ENCODE results near the gene XKR8. TPM values are rescaled to one million over a fixed set of nuclear protein-coding genes. Genes with fewer than 3 reads are reported as not detected.
A peak's percentile ranks its signal among the peaks of the same experiment; 100 is the strongest.

Gene XKR8, protein sequence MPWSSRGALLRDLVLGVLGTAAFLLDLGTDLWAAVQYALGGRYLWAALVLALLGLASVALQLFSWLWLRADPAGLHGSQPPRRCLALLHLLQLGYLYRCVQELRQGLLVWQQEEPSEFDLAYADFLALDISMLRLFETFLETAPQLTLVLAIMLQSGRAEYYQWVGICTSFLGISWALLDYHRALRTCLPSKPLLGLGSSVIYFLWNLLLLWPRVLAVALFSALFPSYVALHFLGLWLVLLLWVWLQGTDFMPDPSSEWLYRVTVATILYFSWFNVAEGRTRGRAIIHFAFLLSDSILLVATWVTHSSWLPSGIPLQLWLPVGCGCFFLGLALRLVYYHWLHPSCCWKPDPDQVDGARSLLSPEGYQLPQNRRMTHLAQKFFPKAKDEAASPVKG
- total RNA-seq (2014; rRNA removed; shearing (Covaris generic)) (0.38 and 0.75 TPM in 2 replicates), total RNA-seq (2022) (0.70 and 2.3 TPM in 2 replicates), Bru-seq, nascent RNA (percentile 23 among the genes with signal in this experiment), BruChase-seq, experiment 1, labeled RNA remaining after a 6-hour chase (percentile 24 among the genes with signal in this experiment), BruChase-seq, experiment 2, labeled RNA remaining after a 2-hour chase (percentile 30 among the genes with signal in this experiment)
- long read RNA-seq, partial matches to known transcripts, result 0 of 45 reads
- long read RNA-seq, other reads (novel, unspliced or antisense), result 42 of 45 reads

DNA sequence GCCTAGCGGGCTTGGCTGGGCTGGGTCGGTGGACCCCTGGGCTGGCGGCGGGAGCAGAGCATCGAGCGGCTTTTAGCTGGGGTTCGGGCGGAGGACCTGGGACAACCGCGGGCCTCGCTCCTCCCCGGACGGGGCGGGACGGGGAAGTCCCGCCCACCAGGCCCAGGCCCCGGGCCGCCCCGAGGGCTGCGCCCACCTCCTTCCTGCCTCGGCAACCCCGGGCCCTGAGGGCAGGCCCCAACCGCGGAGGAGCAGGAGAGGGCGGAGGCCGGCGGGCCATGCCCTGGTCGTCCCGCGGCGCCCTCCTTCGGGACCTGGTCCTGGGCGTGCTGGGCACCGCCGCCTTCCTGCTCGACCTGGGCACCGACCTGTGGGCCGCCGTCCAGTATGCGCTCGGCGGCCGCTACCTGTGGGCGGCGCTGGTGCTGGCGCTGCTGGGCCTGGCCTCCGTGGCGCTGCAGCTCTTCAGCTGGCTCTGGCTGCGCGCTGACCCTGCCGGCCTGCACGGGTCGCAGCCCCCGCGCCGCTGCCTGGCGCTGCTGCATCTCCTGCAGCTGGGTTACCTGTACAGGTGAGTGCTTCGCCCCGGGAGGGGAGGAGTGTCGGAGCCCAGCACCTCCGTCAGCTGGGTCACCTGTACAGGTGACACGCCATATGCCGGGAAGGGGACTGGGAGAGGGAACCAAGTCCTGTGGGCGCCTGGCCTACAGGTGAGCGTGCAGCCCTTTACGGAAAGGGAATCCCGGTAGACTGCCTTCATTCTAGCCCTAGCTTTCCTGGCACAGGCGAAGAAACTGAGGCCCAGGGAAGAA is at the start of gene XKR8:
XKR8 (plus strand) TSS at position 182 of the 812 bp plus-strand sequence; CDS start at position 279, 97 bp downstream.
- intact Hi-C loops (cut with micrococcal nuclease; ENCODE audit: unreplicated experiment), result no loop called here
- Histone ChIP-seq H4K20me1 (ENCODE audit: insufficient read depth, low read length) (no peaks in the 10 kb centered on the region), H2AFZ (ENCODE audit: low read length) (peak within 1 kb of the TSS; percentile 74; the same call in 1 of the 2 replicates), H3K4me1 (ENCODE audit: insufficient read depth, low read length, poor library complexity, severe bottlenecking) (peaks cover 9% of the 10 kb centered on the region), H3K4me3 (ENCODE audit: low read depth, low read length, poor library complexity, severe bottlenecking) (peak within 1 kb of the TSS; percentile 63), H3K27ac (ENCODE audit: low read depth, low read length, poor library complexity, severe bottlenecking) (no peak within 1 kb of the TSS), H3K9me3 (ENCODE audit: low read length) (no peaks in the 10 kb centered on the region), H3K9me2 (ENCODE audit: insufficient read depth, low read length) (no peaks in the 10 kb centered on the region), H3K79me2 (ENCODE audit: insufficient read depth, low read depth, low read length) (no peaks in the 10 kb centered on the region), H3K4me2 (ENCODE audit: low read length) (peak within 1 kb of the TSS; percentile 79), H3K36me3 (ENCODE audit: insufficient read depth, low read length) (no peaks in the 10 kb centered on the region)
- CTCF ChIA-PET (ENCODE audit: unreplicated experiment), result no interaction called here
- no TSS peak for BruUV-seq (replicated peaks)
- DNase-seq (ENCODE audit: low spot score), result peak; percentile 69
- no peak for TF ChIP-seq EZH2phosphoT487 (IDR thresholded peaks at IDR 0.05; ENCODE audit: borderline replicate concordance, low read depth, low read length)
- TF ChIP-seq, protein P1, sequence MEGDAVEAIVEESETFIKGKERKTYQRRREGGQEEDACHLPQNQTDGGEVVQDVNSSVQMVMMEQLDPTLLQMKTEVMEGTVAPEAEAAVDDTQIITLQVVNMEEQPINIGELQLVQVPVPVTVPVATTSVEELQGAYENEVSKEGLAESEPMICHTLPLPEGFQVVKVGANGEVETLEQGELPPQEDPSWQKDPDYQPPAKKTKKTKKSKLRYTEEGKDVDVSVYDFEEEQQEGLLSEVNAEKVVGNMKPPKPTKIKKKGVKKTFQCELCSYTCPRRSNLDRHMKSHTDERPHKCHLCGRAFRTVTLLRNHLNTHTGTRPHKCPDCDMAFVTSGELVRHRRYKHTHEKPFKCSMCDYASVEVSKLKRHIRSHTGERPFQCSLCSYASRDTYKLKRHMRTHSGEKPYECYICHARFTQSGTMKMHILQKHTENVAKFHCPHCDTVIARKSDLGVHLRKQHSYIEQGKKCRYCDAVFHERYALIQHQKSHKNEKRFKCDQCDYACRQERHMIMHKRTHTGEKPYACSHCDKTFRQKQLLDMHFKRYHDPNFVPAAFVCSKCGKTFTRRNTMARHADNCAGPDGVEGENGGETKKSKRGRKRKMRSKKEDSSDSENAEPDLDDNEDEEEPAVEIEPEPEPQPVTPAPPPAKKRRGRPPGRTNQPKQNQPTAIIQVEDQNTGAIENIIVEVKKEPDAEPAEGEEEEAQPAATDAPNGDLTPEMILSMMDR (conservative IDR thresholded peaks at IDR 0.05; ENCODE audit: low read length), result peak; percentile 35; the same call in 1 of the 2 replicates
- POLR2A ChIA-PET, result no interaction called here

DNA sequence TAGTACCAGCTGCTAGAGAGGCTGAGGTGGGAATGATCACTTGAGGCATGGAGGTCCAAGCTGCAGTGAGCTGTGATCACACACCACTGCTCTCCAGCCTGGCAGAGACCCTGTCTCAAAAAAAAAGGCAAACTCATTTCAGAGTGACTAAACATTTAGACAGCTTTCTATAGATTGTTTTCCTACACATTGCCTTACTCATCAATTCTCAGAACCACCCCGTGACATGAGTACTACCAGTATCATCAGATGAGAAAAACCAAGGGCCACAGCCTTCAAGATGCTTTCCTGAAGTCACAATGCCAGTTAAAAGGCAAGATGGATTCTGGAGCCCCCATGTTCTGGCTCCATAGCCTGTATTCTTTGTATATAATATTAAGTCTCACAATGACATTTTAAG is 47.3 kb upstream of the XKR8 start:
- Histone ChIP-seq H3K36me3 (ENCODE audit: insufficient read depth, low read length) (peaks cover 57% of the 10 kb centered on the region), H3K4me1 (ENCODE audit: insufficient read depth, low read length, poor library complexity, severe bottlenecking) (peaks cover 20% of the 10 kb centered on the region), H3K9me3 (ENCODE audit: low read length) (peaks cover 6% of the 10 kb centered on the region), H3K9me2 (ENCODE audit: insufficient read depth, low read length) (no peaks in the 10 kb centered on the region), H4K20me1 (ENCODE audit: insufficient read depth, low read length) (no peaks in the 10 kb centered on the region), H3K4me2 (ENCODE audit: low read length) (peak overlapping the region; percentile 30), H2AFZ (ENCODE audit: low read length) (no peak overlapping the region), H3K79me2 (ENCODE audit: insufficient read depth, low read depth, low read length) (peaks cover 46% of the 10 kb centered on the region), H3K4me3 (ENCODE audit: low read depth, low read length, poor library complexity, severe bottlenecking) (no peak overlapping the region), H3K27ac (ENCODE audit: low read depth, low read length, poor library complexity, severe bottlenecking) (no peak overlapping the region)
- intact Hi-C loops (cut with micrococcal nuclease; ENCODE audit: unreplicated experiment), result no loop called here
- DNase-seq (ENCODE audit: low spot score), result no peak
- ChIA-PET POLR2A (interaction anchor here (1.7 kb wide), 1 partner anchor 20 kb away, joined by 7 read pairs; no protein-coding TSS in a partner anchor), CTCF (ENCODE audit: unreplicated experiment) (no interaction called here)
- TSS peak; percentile 8 for BruUV-seq (replicated peaks)
- no peak for TF ChIP-seq EZH2phosphoT487 (IDR thresholded peaks at IDR 0.05; ENCODE audit: borderline replicate concordance, low read depth, low read length)
- TF ChIP-seq, protein P1 (conservative IDR thresholded peaks at IDR 0.05; ENCODE audit: low read length), result no peak
